Loucy (cell line): ENCODE measurements around the gene UCK2.

Experiments used
- CTCF ChIP-seq: fragments of 200-600 bp; sonication (generic); conservative IDR thresholded peaks from 2 replicates; pipeline ENCODE4 v1.5.1; 2014; ENCODE audit warnings: mild to moderate bottlenecking, antibody characterized with exemption, low read length
- EZH2phosphoT487 ChIP-seq: fragments of 200-600 bp; IDR thresholded peaks from 2 replicates; pipeline ENCODE4 v1.6.1; 2018; ENCODE audit warnings: antibody characterized with exemption, mild to moderate bottlenecking, moderate library complexity, borderline replicate concordance

- TF ChIP-seq CTCF (no peak), EZH2phosphoT487 (no peak)
Measured at GRCh38 chr1:165862448-165862847, 35.0 kb downstream of the UCK2 start.
